HG03135 (cell line): ENCODE data around the gene HNMT.

Experiments used
- ATAC-seq: cut with Tn5 transposase; IDR thresholded peaks from one replicate; pipeline ENCODE4 v1.9.1; 2021; ENCODE audit warnings: mild to moderate bottlenecking, moderate library complexity; ENCODE audit not compliant: unreplicated experiment

HNMT gene

GRCh38 chr2:138009622-138010021 is 45.3 kb downstream of the HNMT start:
- no peak for ATAC-seq

DNA sequence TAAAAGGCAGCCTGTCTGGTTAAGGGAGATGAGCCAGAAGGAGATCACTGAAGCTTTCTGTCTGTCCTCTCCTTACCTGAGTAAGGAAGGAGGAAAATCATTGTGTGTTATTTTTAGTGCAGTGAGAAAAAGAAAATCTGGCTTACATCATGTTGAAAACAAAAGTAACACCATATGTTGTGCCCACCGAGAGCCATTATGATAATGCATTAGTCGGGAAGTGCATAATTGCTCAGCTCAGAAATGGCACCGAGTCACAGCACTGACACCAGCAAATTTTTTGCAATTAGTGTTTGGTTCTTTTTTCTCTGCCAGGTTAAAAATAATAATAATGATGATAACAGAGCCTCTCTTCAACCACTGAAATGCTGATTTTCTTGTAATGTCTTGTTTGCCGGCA is 46.6 kb downstream of the HNMT start:
- no peak for ATAC-seq

DNA sequence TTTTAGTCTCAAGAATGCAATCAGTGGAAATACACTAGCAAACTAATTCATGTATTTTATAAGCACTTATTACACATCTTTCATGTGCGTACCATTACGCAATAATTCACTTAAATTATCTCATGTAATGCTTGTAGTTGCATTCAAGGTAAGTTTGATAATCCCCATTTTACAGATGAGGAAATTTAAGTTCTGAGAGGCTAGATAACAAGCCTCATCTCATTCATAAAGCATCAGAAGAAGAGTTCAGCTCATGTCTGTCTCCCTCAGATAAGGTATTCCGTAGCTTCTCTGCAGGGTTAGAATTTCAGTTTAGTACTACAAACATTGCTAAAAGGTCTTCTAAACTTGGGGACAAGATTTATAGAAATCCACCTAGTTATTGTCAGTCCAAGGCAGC is 47.8 kb downstream of the HNMT start:
- no peak for ATAC-seq

GRCh38 chr2:138012968-138013367 is 48.7 kb downstream of the HNMT start:
- no peak for ATAC-seq

GRCh38 chr2:138013639-138014038 is 49.4 kb downstream of the HNMT start:
- ATAC-seq, result no peak

GRCh38 chr2:138015494-138015893 is 51.2 kb downstream of the HNMT start:
- ATAC-seq, result no peak

DNA sequence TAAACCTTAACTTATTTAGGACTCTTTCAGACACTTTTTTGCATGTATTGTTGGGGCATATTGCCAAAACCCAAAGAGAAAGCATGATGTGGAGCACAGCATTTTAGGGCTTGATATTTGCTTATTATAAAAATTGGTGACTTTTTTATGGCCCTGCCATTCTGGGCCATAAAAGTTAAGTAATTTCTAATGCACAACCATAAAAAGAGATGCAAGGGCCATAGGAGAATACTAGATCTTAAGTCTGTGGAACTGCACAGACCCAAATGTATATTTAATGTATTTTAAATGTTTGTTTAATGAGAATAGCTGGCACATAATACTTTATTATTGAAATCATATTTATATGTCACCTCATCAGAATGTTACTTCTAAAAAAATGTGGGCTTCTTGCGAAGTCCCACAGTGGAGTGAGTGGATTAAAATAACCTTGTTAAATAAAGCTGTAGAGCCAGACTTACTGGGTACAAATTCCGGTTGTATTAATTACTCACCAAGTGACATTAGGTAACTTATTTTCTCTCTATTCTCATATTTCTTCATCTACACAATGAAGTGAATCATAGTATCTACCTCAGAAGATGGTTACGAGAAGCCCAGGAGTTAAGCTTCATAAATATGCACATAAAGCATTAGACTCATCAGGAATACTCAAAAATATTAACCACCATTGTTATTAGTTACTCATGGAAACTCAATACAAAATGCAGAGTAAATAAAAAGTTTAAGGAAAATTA is 52.2 kb downstream of the HNMT start:
- no peak for ATAC-seq

GRCh38 chr2:138017824-138018223 is 53.6 kb downstream of the HNMT start:
- no peak for ATAC-seq

GRCh38 chr2:138018866-138019688 is 54.8 kb downstream of the HNMT start:
- ATAC-seq, result no peak

DNA sequence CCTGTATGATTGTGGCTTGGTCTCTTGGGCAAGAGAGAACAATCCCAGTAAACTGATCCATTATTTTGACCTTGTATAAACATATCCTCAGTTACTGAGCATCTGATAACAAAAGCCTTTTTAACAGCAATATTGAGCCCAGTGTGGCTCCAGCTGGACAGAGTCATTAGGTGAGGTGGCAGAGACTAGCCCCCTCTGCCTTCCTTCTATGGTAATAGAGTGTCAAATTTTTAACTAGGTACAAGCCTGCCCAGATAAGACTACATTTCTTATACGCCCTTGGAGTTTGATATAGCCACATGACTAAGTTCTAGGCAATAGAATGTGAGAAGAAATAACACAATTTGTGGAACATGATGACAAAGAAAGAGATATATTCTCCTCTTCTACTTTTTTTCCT is 56.2 kb downstream of the HNMT start:
- ATAC-seq, result no peak

- ATAC-seq, result no peak
Measured at GRCh38 chr2:138021154-138021553, 56.9 kb downstream of the HNMT start.

DNA sequence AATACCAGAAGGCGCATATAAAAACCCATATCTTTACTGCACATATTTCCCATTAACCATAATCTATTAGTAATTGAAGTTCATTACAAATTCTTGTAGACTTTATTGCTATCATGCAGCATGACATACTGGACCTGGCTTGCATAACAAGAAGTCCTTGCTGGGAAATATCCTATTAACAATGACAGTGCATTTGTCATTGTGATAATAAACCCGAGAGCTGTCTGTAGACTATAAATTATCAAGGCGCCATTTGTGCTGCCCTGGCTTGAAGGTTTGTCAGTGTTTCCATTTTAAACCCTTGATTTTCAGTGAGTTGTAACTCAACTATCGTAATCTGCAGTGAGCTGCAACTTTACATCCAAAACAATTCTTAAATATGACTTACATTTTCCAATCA is 59.0 kb downstream of the HNMT start:
- no peak for ATAC-seq

- ATAC-seq, result no peak
Measured at GRCh38 chr2:138023976-138024375, 59.7 kb downstream of the HNMT start.

- no peak for ATAC-seq
Measured at GRCh38 chr2:138026111-138027020, 62.1 kb downstream of the HNMT start.

DNA sequence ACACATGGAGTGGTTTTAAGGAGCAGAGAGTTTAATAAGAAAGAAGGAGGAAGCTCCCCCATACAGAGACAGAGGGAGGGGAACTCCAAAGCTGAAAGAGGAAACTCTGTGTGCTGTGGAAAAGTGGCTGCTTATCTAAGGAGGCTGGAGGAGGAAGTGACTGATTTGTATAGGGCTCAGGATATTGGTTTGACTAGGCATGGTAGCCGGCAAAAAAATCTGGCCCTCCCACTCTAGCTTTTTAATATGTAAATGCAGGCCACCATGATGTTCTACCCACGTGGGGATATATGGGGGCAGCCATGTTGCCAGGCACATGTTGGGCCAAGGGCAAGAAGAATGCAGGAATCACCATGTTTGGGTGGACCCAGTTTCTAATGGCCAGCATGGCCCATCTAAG is 64.3 kb downstream of the HNMT start:
- ATAC-seq, result peak; percentile 64

- no peak for ATAC-seq
Measured at GRCh38 chr2:138029276-138029675, 65.0 kb downstream of the HNMT start.

DNA sequence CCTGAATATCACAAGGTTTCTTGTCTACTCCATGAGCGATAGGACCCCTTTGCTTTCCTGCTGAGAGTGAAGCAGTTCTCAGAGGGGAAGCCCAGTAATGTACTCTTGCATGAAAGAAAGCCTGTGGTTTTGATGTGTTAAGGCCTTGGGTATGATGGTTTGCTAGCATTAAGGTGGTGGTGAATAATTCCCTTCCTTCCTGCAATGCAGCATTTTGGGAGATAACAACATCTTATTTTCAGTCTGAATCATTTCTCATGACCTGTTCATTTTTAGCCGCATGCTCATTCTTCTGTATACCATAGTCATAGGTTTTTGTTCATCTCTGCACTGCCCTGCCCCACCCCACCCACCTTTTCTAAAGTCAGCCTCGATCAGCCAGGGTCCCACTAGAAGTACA is 66.2 kb downstream of the HNMT start:
- ATAC-seq, result no peak

GRCh38 chr2:138032334-138032733 is 68.1 kb downstream of the HNMT start:
- ATAC-seq, result no peak

DNA sequence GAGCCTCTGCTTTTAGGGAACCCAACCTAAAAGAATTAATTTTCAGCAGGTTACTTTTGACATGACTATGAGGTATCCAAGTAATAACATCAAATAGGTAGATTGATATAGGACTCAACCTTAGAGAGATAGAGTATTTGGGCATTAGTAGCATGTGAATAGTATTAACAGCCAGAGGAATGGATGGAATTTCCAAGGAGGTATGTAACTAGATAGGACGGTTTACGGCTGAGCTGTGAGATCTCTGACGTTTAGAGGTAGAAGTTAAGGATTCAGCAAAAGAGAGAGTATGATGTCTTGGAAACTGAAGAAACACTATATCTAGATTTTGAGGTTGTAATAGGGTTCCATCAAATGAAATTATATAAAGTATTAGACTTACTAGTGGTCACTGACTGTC is 70.3 kb downstream of the HNMT start:
- ATAC-seq, result no peak

GRCh38 chr2:138035608-138036217 is 71.4 kb downstream of the HNMT start:
- no peak for ATAC-seq

- no peak for ATAC-seq
Measured at GRCh38 chr2:138036522-138036921, 72.2 kb downstream of the HNMT start.
